K562 (cell line): ENCODE measurements around the gene JUN. TPM values are rescaled to one million over a fixed set of nuclear protein-coding genes. Genes with fewer than 3 reads are reported as not detected.
A peak's percentile ranks its signal among the peaks of the same experiment; 100 is the strongest.

Source experiments
- ATAC-seq: fragments of 200-7000 bp; cut with Tn5 transposase; 3 replicates; pipeline ENCODE4 v1.9.1; 2020; ENCODE audit warnings: moderate library complexity
- BruUV-seq: library from RNA; stranded (reverse); fragments of 400-500 nt; replicated peaks from 2 replicates; lab custom pipeline; 2021; lab: Mats Ljungman, UMichigan
- CTCF ChIA-PET: fragments of 300-600 bp; formaldehyde crosslinking; extraction: SDS; loops from one replicate; lab custom pipeline; 2021; ENCODE audit warnings: low intra/inter-chr PET ratio; lab: Yijun Ruan, JAX
- POLR2A ChIA-PET: fragments of 300-600, 350-650 bp; sonication (Branson Sonifier 250); formaldehyde crosslinking; extraction: SDS; loops from one replicate; lab custom pipeline; 2021; ENCODE audit warnings: antibody characterized with exemption, inconsistent platforms; lab: Yijun Ruan, JAX
- DNase-seq, 4 experiments: peaks; one replicate each; pipeline versions ENCODE4 v3.0.0 to v3.0.0-alpha.2; 2011 to 2018; ENCODE audit warnings: low spot score in 3 of 4, mixed read lengths in 3 of 4; ENCODE audit errors: extremely low read depth in 1 of 4
- FAIRE-seq: peaks from 2 replicates; lab custom pipeline; 2011; peaks lifted over from hg19 to GRCh38; lab: Jason Lieb, UNC
- H2AFZ ChIP-seq: 2 replicates; pipeline ENCODE4 v1.6.0; 2011; ENCODE audit warnings: low read depth, low read length, control low read depth, inconsistent platforms
- H3K27ac ChIP-seq: fragments of 200-600 bp; 3 replicates; pipeline ENCODE4 v1.8.0; 2011; ENCODE audit warnings: low read depth, mild to moderate bottlenecking, control low read depth, inconsistent platforms, low read length, moderate library complexity, mixed read lengths; ENCODE audit errors: extremely low read depth
- H3K27me3 ChIP-seq, 2 experiments: fragments of 300-600 bp in 1 of 2; 2 replicates in 1 of 2; 3 replicates in 1 of 2; pipeline versions ENCODE4 v1.6.0 to v1.8.0; 2011; ENCODE audit warnings: inconsistent platforms in 2 of 2, low read length in 2 of 2, mild to moderate bottlenecking in 1 of 2, mixed read lengths in 1 of 2, moderate library complexity in 1 of 2; ENCODE audit not compliant: control insufficient read depth in 2 of 2, insufficient read depth in 2 of 2
- H3K36me3 ChIP-seq: fragments of 300-600 bp; 3 replicates; pipeline ENCODE4 v1.8.0; 2011; ENCODE audit warnings: mild to moderate bottlenecking, low read length, inconsistent platforms; ENCODE audit not compliant: control insufficient read depth, insufficient read depth
- H3K4me1 ChIP-seq, 2 experiments: fragments of 200-600 bp in 1 of 2; replicated peaks in 1 of 2; 2 replicates in 1 of 2; 3 replicates in 1 of 2; pipeline versions ENCODE4 v1.5.1 to v1.8.0; 2011; ENCODE audit warnings: inconsistent platforms in 2 of 2, low read length in 2 of 2, mild to moderate bottlenecking in 1 of 2, mixed read lengths in 1 of 2, moderate library complexity in 1 of 2; ENCODE audit not compliant: control insufficient read depth in 2 of 2, insufficient read depth in 2 of 2
- H3K4me2 ChIP-seq: 2 replicates; pipeline ENCODE4 v1.6.1; 2011; ENCODE audit warnings: low read length, control low read depth, inconsistent platforms, mixed read lengths; ENCODE audit not compliant: insufficient read depth
- H3K4me3 ChIP-seq: fragments of 200-600 bp; sonication (generic), shearing (Covaris generic); 2 replicates; pipeline ENCODE4 v1.5.1; 2016; ENCODE audit warnings: control low read depth, inconsistent platforms
- H3K79me2 ChIP-seq: fragments of 200-600 bp; 3 replicates; pipeline ENCODE4 v1.8.0; 2011; ENCODE audit warnings: low read length, inconsistent platforms; ENCODE audit not compliant: control insufficient read depth, insufficient read depth
- H3K9ac ChIP-seq, 2 experiments: 2 replicates each; pipeline versions ENCODE4 v1.6.0 to v1.6.1; 2011; ENCODE audit warnings: low read depth in 2 of 2, low read length in 2 of 2, control low read depth in 1 of 2, inconsistent platforms in 1 of 2, mild to moderate bottlenecking in 1 of 2, mixed read lengths in 1 of 2; ENCODE audit not compliant: insufficient read depth in 1 of 2
- H3K9me1 ChIP-seq: one replicate; pipeline ENCODE4 v1.6.0; 2011; ENCODE audit warnings: inconsistent platforms, mild to moderate bottlenecking, low read length, moderate library complexity; ENCODE audit not compliant: control insufficient read depth, insufficient read depth
- H3K9me3 ChIP-seq: replicated peaks from 2 replicates; pipeline ENCODE4 v1.5.1; 2011; ENCODE audit warnings: low read depth, low read length, inconsistent platforms; ENCODE audit not compliant: control insufficient read depth, insufficient read depth
- H4K20me1 ChIP-seq: replicated peaks from 2 replicates; pipeline ENCODE4 v1.6.1; 2011; ENCODE audit warnings: low read length, inconsistent platforms, mixed read lengths; ENCODE audit not compliant: control insufficient read depth, insufficient read depth
- CHD7 ChIP-seq: fragments of 200-600 bp; sonication (generic); IDR thresholded peaks from one replicate; pipeline ENCODE4 v1.6.1; 2012; ENCODE audit warnings: mild to moderate bottlenecking, low read depth, low read length, inconsistent platforms
- KDM1A ChIP-seq, 2 experiments: fragments of 450-650 bp; IDR thresholded peaks; 2 replicates each; pipeline ENCODE4 v1.6.1; 2016; ENCODE audit warnings: mild to moderate bottlenecking in 2 of 2
- MXD1 ChIP-seq: fragments of 250-450 bp; sonication (Bioruptor Pico); IDR thresholded peaks from 2 replicates; pipeline ENCODE4 v1.8.0; 2021; ENCODE audit warnings: borderline replicate concordance, mild to moderate bottlenecking, moderate library complexity; ENCODE audit not compliant: poor library complexity, severe bottlenecking
- NFE2L1 ChIP-seq: fragments of 450-650 bp; IDR thresholded peaks from 2 replicates; pipeline ENCODE4 v1.6.1; 2016; ENCODE audit warnings: missing genetic modification characterization, low read depth, mild to moderate bottlenecking, missing compliant biosample characterization, moderate library complexity, borderline replicate concordance
- NFIC ChIP-seq: fragments of 450-650 bp; IDR thresholded peaks from 2 replicates; pipeline ENCODE4 v1.6.1; 2017; ENCODE audit warnings: mild to moderate bottlenecking, inconsistent platforms
- RUNX1 ChIP-seq: sonication (generic); IDR thresholded peaks from 2 replicates; pipeline ENCODE4 v1.6.1; 2016; ENCODE audit warnings: antibody characterized with exemption, low read depth
- TBP ChIP-seq: optimal IDR thresholded peaks from 2 replicates; pipeline ENCODE3; 2011; ENCODE audit warnings: low read depth, low read length, improper control_type of control experiment
- ZKSCAN3 ChIP-seq: fragments of 250-450 bp; sonication (Bioruptor Pico); IDR thresholded peaks from 2 replicates; pipeline ENCODE4 v1.4.0; 2020
- ZNF232 ChIP-seq: sonication (generic); formaldehyde crosslinking; IDR thresholded peaks from 2 replicates; pipeline ENCODE4 v1.8.0; 2022; ENCODE audit warnings: mild to moderate bottlenecking, missing genetic modification reagents
- ZNF75A ChIP-seq: fragments of 450-650 bp; formaldehyde crosslinking; IDR thresholded peaks from 2 replicates; pipeline ENCODE4 v1.4.0; 2020; ENCODE audit warnings: mild to moderate bottlenecking
- WGBS: fragments of 100-300 bp; shearing (Covaris generic); methylation state at CpG from one replicate; pipeline ENCODE4 v1.1.6; 2016; ENCODE audit warnings: low coverage, mixed read lengths; ENCODE audit not compliant: insufficient coverage; ENCODE audit errors: missing lambda C conversion rate; 5-methylcytosine and 5-hydroxymethylcytosine counted together
- in situ Hi-C: fragments of 300-500 bp; cut with MboI; formaldehyde crosslinking; loops from 4 replicates; pipeline ENCODE4 v1.15.0; 2018; ENCODE audit warnings: inconsistent platforms, mixed read lengths
- intact Hi-C: fragments of 100-400 bp; cut with micrococcal nuclease; formaldehyde crosslinking; loops from 2 replicates; pipeline ENCODE4 v1.14.2; 2022
- polyA plus RNA-seq, 8 experiments: library from polyadenylated mRNA; depleted of rRNA in 4 of 8; stranded (reverse) in 5 of 8; unstranded in 3 of 8; fragments of >200 nt; fragmentation: Nextera tagmentation in 2 of 8; fragmentation: Illumina TruSeq in 1 of 8; extraction: Ambion mirVana in 2 of 8; extraction: Trizol in 1 of 8; gene quantifications; 2 replicates each; pipeline versions ENCODE4 v1.2.1 to v1.2.3, GENCODE V29; 2011 to 2014; ENCODE audit warnings: inconsistent platforms in 1 of 8, missing spikeins in 1 of 8
- total RNA-seq, 7 experiments: library from RNA; depleted of rRNA in 6 of 7; stranded (reverse); fragments of >200 nt in 6 of 7; fragmentation: Illumina TruSeq in 2 of 7; extraction: Trizol in 2 of 7; gene quantifications; 2 replicates each; pipeline versions ENCODE4 v1.2.1 to v1.2.3, GENCODE V29; 2011 to 2021; ENCODE audit warnings: low replicate concordance in 1 of 7

The JUN gene
- total and polyA plus RNA-seq, 9 of the 15 experiments (the other 6 are each of a cell fraction or from before 2014, with no cell fraction given): 0.32 to 23.4 (median 4.0) TPM

- Histone ChIP-seq H3K27ac (peak overlapping the region; percentile 92; the same call in 2 of the 3 replicates), H3K4me3 (peak overlapping the region; percentile 81), H3K27me3 (no peaks in the 10 kb centered on the region), H3K79me2 (peaks cover 21% of the 10 kb centered on the region), H3K36me3 (no peaks in the 10 kb centered on the region), H3K9me1 (no peaks in the 10 kb centered on the region), H3K4me2 (peak overlapping the region; percentile 86), H2AFZ (peak overlapping the region; percentile 88), H3K9ac (peak overlapping the region; percentile 93), H3K4me1 (peaks cover 9 to 37% of the 10 kb centered on the region in 2 experiments; a peak in 4 of 5 replicates), H3K9me3 (no peaks in the 10 kb centered on the region), H4K20me1 (peaks cover 5% of the 10 kb centered on the region; the same call in 1 of the 2 replicates)
- FAIRE-seq: no peak
- WGBS: 21% methylated on average over 12 of the region's 14 CpGs
- POLR2A ChIA-PET: interaction anchor here (0.5 to 1.1 kb wide), 4 partner anchors 18 to 229 kb away, joined by 3 read pairs; no protein-coding TSS in a partner anchor
- CTCF ChIA-PET: interaction anchor here (1.2 kb wide), 1 partner anchor 973 kb away, joined by 3 read pairs; no protein-coding TSS in a partner anchor
- DNase-seq: peak in 1 of 4 experiments; percentile 10
- ATAC-seq: no peak
- in situ Hi-C loops (loop anchor here (10.0 kb wide), 2 partner anchors 99 to 499 kb away; no protein-coding TSS in a partner anchor), intact Hi-C loops (loop anchor here (2.0 to 10.0 kb wide), 7 partner anchors 97 to 359 kb away; no protein-coding TSS in a partner anchor)
- no TSS peak for BruUV-seq
- TF ChIP-seq TBP (no peak), MXD1 (CRISPR knock-in tag) (no peak), KDM1A (IDR thresholded peaks at IDR 0.05) (0 out of 4 replicates have a peak, but pooled peaks of 1 of the 2 experiments have one; percentile 2), ZKSCAN3 (CRISPR knock-in tag) (no peak), ZNF75A (CRISPR knock-in tag) (no peak), RUNX1 (no peak), NFE2L1 (tag) (no peak), NFIC (0 out of 2 replicates have a peak, but pooled peaks have one; percentile 32), ZNF232 (CRISPR knock-in tag) (no peak), CHD7 (no peak)
Measured at GRCh38 chr1:58785442-58786058, 1.7 kb upstream of the JUN start.
